ENCODE data around the gene CRYAB. TPM values are rescaled to one million over a fixed set of nuclear protein-coding genes. Genes with fewer than 3 reads are reported as not detected.

Gene CRYAB
- not detected in 2 replicates for total RNA-seq

DNA sequence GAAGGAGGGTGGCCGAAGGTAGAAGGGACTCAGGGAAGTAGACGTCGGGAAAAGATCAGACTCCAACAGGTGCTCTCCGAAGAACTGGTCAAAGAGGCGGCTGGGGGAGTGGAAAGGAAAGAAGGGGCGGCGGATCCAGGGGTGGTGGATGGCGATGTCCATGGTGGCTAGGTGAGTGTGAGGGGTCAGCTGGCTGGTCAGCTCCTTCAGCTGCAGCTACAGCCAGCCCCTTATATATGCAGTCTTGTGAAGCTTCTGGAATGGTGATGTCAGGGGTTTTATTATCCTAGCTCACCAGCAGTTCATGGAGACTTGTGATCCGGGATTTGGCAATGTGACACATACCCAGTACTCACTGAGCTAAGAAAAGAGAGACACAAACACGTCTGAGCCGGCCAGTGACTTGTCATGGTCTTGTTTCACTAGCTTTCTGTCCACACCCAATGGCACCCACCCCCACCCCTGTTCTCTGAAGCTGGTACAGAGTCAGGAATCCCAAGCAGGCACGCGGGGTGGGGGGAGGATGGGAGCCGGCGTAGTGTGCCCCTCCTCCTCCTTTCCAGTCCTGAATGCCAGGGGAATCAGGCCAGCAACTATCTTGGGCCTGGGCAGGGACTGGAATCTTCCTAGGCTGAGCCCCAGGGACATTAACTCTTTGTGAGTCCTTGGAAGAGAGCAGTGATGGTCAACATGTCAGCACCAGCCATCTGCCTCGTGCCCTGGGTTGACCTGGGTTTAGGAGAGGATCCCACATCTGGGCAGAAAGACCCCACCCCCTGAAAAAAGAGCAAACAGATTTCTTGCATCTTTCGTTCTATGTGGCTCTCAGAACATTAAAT is at the start of gene CRYAB:
CRYAB (minus strand) TSS at position 208 of the 839 bp plus-strand sequence; CDS start at position 162, 46 bp downstream.

GRCh38 chr11:111918390-111919256 is 7.1 kb upstream of the CRYAB start, which contains the start of gene C11orf52:
TSS of gene C11orf52 (plus strand) at chr11:111918913. CDS start at chr11:111918973, 60 bp downstream.

DNA sequence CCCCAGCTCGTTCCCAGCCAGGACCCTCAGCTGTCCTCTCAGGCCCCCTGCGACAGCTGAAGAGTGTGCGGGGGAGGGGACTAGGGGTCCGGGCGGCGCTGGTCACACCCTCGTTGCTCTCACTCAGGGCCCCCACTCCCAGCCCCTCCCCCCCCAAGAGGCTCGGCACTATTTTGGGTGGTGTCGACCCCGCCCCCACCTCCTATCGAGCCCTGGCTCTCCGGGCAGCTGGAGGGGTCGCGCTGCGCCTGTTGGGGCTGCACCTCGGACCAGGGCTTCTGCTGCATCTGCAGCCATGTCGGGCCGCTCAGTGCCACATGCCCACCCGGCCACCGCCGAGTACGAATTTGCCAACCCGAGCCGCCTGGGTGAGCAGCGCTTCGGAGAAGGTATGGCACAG is 965 bp upstream of the CRYAB start, which contains the start of gene HSPB2:
HSPB2 (plus strand) TSS at position 200 of the 400 bp plus-strand sequence; CDS start at position 296, 96 bp downstream.

GRCh38 chr11:111878849-111879636 is 32.5 kb downstream of the CRYAB start, which contains the start of the genes CFAP68 and FDXACB1:
TSS of gene CFAP68 (plus strand) at chr11:111879541. CDS start at chr11:111879561, 20 bp downstream.
TSS of gene FDXACB1 (minus strand) at chr11:111879165. CDS start at chr11:111879132, 33 bp downstream.

DNA sequence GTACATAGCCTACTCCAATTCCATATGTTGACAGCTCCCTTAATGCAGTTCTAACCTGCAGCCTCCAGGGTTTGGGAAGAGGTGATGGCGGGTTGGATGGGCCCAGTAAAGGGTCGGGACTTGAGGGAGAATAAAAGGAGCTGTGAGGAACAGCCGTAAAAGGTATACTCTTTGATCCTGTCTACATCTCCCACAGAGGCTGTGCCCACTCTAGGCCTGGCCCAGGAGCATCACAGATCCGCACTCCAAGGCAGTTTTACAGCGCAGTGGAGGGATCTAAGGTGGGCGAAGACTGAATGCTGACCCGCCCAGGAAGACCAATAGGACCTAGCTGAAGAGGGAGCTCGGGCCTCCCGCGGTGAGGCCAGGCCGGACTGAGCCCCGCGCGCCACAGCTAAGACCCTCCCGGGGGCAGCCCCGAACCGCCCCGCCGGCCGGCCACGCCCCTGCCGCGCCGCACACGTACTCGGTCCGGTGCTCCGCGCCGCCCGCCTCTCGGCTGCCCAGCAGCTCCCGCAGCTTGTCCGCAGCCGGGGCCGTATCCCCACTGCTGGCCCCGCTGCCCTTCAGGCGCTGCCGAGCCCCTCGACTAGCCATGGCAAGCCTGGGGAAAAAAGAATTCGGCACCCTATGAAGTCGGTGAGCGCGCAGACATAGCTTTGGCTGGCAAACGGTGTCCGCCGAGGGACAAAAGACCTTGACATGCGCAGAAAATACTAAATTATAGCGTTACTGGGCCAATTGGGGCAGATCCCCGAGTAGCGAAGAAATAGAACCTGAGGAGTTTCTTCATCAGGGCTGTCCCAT is 40.5 kb downstream of the CRYAB start, which contains the start of gene ALG9:
ALG9 (minus strand) TSS at position 696 of the 807 bp plus-strand sequence; CDS start at position 597, 99 bp downstream.

Other genes starting within 250 kb of the CRYAB start
- 36.1 and 60.0 TPM in 2 replicates for gene PPP2R1B, start 145.4 kb downstream of the CRYAB start, total RNA-seq
- 27.0 and 33.4 TPM in 2 replicates for gene ALG9, start 40.2 kb downstream of the CRYAB start, total RNA-seq
- 2.6 and 3.8 TPM in 2 replicates for gene FDXACB1, start 32.6 kb downstream of the CRYAB start, total RNA-seq
- 0.15 and 1.6 TPM in 2 replicates for gene CFAP68, start 32.2 kb downstream of the CRYAB start, total RNA-seq
- not detected in 2 replicates for gene HSPB2, start 964 bp upstream of the CRYAB start, total RNA-seq
- under 0.01 and 0.61 TPM in 2 replicates for gene C11orf52, start 7.1 kb upstream of the CRYAB start, total RNA-seq
- gene DIXDC1, start 25.6 kb upstream of the CRYAB start, total RNA-seq = 26.4 and 30.5 TPM in 2 replicates
- gene DLAT, start 113.6 kb upstream of the CRYAB start, total RNA-seq = 38.0 and 42.2 TPM in 2 replicates
- 1.2 and 1.9 TPM in 2 replicates for gene PIH1D2, start 162.2 kb upstream of the CRYAB start, total RNA-seq
- 23.1 and 24.7 TPM in 2 replicates for gene NKAPD1, start 162.5 kb upstream of the CRYAB start, total RNA-seq
- 40.9 and 70.5 TPM in 2 replicates for gene TIMM8B, start 175.0 kb upstream of the CRYAB start, total RNA-seq
- gene SDHD, start 175.1 kb upstream of the CRYAB start, total RNA-seq = 121 and 189 TPM in 2 replicates

Measured in epithelial cell of umbilical artery (primary cell).